IgD-negative memory B cell (primary cell): ENCODE measurements around the gene MAD1L1. TPM values are rescaled to one million over a fixed set of nuclear protein-coding genes. Genes with fewer than 3 reads are reported as not detected.

Experiments
- H3K27ac Mint-ChIP-seq, 3 donors: one replicate each; pipeline ENCODE4 v1.8.0; 2020 to 2022; ENCODE audit warnings: mild to moderate bottlenecking in 3 of 3, mixed read lengths in 3 of 3, moderate library complexity in 1 of 3
- H3K27me3 Mint-ChIP-seq: one replicate; pipeline ENCODE4 v1.8.0; 2021; ENCODE audit warnings: mixed read lengths
- H3K36me3 Mint-ChIP-seq: one replicate; pipeline ENCODE4 v1.8.0; 2020; ENCODE audit warnings: mild to moderate bottlenecking, mixed read lengths
- H3K4me1 Mint-ChIP-seq, 3 donors: one replicate each; pipeline ENCODE4 v1.8.0; 2020 to 2022; ENCODE audit warnings: mixed read lengths in 3 of 3, mild to moderate bottlenecking in 1 of 3
- H3K4me3 Mint-ChIP-seq, 4 donors: one replicate each; pipeline ENCODE4 v1.8.0; 2020 to 2022; ENCODE audit warnings: mild to moderate bottlenecking in 4 of 4, mixed read lengths in 4 of 4, moderate library complexity in 3 of 4
- H3K9me3 Mint-ChIP-seq, 3 donors: one replicate each; pipeline ENCODE4 v1.8.0; 2020 to 2021; ENCODE audit warnings: mixed read lengths in 3 of 3, mild to moderate bottlenecking in 1 of 3
- polyA plus RNA-seq: library from polyadenylated mRNA; unstranded; fragments of 300-500 nt; fragmentation: Illumina TruSeq; gene quantifications from one replicate; pipeline ENCODE4 v1.2.3, GENCODE V29; 2021

MAD1L1 gene
- polyA plus RNA-seq, 1 donor from 2014 or later = 133 TPM

- Mint-ChIP-seq H3K4me3 (peak overlapping the region; percentile 40 to 87 (median 56)), H3K4me1 (peaks cover 23 to 30% (median 25%) of the 10 kb centered on the region in 3 donors), H3K9me3 (no peaks in the 10 kb centered on the region), H3K36me3 (no peaks in the 10 kb centered on the region), H3K27me3 (no peaks in the 10 kb centered on the region), H3K27ac (peak overlapping the region in 2 of 3 donors; percentile 46 to 91)
Measured at GRCh38 chr7:2112261-2113198, 120.2 kb downstream of the MAD1L1 start.

DNA sequence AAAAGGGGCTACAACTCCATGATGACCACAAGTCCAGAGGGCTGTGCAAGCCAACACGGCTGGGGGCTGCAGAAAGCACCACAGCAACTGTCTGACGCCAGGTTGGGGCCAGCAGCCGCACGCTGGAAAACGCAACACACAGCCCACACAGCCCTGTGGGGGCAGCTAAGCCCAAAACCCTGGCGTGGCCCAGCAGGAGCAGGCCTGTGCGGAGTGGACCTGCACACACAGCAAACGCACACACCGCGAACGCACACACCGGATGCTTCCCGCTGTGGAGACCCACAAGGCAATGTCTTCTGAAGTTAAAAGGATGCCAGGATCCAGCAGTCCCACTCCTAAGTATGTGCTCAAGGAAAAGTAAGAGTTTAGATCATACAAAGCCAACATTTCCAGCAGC is 121.2 kb downstream of the MAD1L1 start:
- Mint-ChIP-seq H3K9me3 (no peaks in the 10 kb centered on the region), H3K36me3 (no peaks in the 10 kb centered on the region), H3K4me1 (peaks cover 22 to 30% (median 25%) of the 10 kb centered on the region in 3 donors), H3K4me3 (peak overlapping the region in 2 of 4 donors; percentile 14 to 87), H3K27ac (no peak overlapping the region), H3K27me3 (no peaks in the 10 kb centered on the region)

GRCh38 chr7:2110610-2111396 is 121.9 kb downstream of the MAD1L1 start:
- Mint-ChIP-seq H3K9me3 (no peaks in the 10 kb centered on the region), H3K27ac (peak overlapping the region in 1 of 3 donors; percentile 81), H3K27me3 (no peaks in the 10 kb centered on the region), H3K4me3 (peak overlapping the region in 3 of 4 donors; percentile 57 to 71 (median 60)), H3K4me1 (peaks cover 21 to 30% (median 25%) of the 10 kb centered on the region in 3 donors), H3K36me3 (no peaks in the 10 kb centered on the region)

DNA sequence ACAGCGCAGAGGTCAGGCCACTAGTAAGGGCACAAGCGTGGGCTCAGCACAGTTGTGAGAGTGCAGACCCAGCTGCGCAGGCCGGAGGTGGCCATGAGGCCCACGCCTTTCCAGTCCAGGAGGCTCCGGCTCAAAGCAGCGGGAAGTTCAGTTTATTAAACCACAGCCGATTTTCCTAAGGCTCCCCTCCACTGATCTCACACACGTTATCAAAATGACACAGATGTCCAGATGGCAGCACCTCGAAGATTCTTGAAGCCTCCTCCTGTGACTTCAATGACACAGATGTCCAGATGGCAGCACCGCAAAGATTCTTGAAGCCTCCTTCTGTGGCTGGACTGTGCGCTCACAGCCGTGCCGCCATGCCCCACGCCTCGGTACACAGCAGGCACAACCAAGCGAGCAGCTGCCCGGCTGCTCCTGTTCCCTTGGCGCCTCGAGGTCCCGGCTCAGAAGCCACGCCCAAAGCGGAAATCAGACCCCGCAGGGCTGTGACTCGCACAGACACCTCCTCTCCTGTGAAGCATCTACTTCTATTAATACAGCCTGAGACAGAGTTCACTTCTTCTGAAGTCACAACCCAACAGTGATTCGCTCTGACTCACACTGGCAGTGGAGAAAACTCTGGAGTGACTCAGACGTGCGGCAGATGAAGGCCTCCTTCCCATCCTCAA is 122.7 kb downstream of the MAD1L1 start:
- peaks cover 21 to 30% (median 25%) of the 10 kb centered on the region in 3 donors for H3K4me1 Mint-ChIP-seq

GRCh38 chr7:2109251-2109872 is 123.4 kb downstream of the MAD1L1 start:
- H3K27ac Mint-ChIP-seq = peak overlapping the region in 1 of 3 donors; percentile 81
- peak overlapping the region in 3 of 4 donors; percentile 33 to 60 (median 58) for H3K4me3 Mint-ChIP-seq
- H3K4me1 Mint-ChIP-seq = peaks cover 23 to 35% (median 25%) of the 10 kb centered on the region in 3 donors
- H3K27me3 Mint-ChIP-seq = no peaks in the 10 kb centered on the region
- H3K36me3 Mint-ChIP-seq = no peaks in the 10 kb centered on the region
- no peaks in the 10 kb centered on the region for H3K9me3 Mint-ChIP-seq

More for the DNA sequence above, 122.7 kb downstream of the MAD1L1 start:
- Mint-ChIP-seq H3K27ac (peak overlapping the region in 1 of 3 donors; percentile 81), H3K4me3 (peak overlapping the region; percentile 57 to 81 (median 59)), H3K36me3 (no peaks in the 10 kb centered on the region), H3K27me3 (no peaks in the 10 kb centered on the region), H3K9me3 (no peaks in the 10 kb centered on the region)

- no peak overlapping the region for H3K27ac Mint-ChIP-seq
- no peaks in the 10 kb centered on the region for H3K36me3 Mint-ChIP-seq
- H3K9me3 Mint-ChIP-seq = no peaks in the 10 kb centered on the region
- H3K4me3 Mint-ChIP-seq = no peak overlapping the region
- H3K4me1 Mint-ChIP-seq = peaks cover 23 to 37% (median 25%) of the 10 kb centered on the region in 3 donors
- H3K27me3 Mint-ChIP-seq = no peaks in the 10 kb centered on the region
Measured at GRCh38 chr7:2108501-2109250, 124.1 kb downstream of the MAD1L1 start.

GRCh38 chr7:2108071-2108455 is 124.7 kb downstream of the MAD1L1 start:
- Mint-ChIP-seq H3K4me1 (peaks cover 21 to 39% (median 25%) of the 10 kb centered on the region in 3 donors), H3K9me3 (no peaks in the 10 kb centered on the region), H3K27ac (no peak overlapping the region), H3K4me3 (no peak overlapping the region), H3K36me3 (no peaks in the 10 kb centered on the region), H3K27me3 (no peaks in the 10 kb centered on the region)

DNA sequence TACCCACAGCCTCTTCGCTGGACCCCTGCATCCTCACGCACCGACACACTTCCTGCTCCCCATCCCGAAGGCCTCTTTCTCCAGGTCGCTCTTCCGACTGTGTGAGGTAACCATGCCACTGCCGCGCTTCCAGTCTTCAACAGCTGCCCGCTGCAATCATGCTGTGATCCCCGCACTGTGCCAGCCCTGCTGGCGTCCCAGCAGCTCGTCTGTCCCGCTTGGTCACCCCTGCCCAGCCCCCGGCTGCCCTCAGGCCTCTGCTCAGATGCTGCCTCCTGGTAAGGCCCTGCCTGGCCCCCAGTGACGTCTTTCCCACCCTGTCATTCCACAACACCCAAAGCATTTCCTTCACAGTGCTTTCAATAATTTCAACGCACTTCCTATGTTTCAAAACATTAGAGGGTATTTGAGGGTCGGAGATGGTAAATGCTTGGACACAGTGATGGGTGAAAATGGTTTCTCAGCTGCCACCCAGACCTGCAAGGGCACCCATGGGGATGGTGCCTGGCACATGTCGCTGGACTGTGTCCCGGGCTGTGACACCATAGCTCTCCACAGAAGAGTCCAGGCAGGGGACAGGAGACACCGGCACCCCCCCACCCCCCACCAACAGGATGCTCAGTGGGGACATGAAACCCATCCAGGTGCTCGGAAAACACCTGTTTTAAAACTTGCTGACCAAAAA is 125.2 kb downstream of the MAD1L1 start:
- no peaks in the 10 kb centered on the region for H3K27me3 Mint-ChIP-seq
- no peak overlapping the region for H3K4me3 Mint-ChIP-seq
- H3K9me3 Mint-ChIP-seq = no peaks in the 10 kb centered on the region
- no peak overlapping the region for H3K27ac Mint-ChIP-seq
- no peaks in the 10 kb centered on the region for H3K36me3 Mint-ChIP-seq
- H3K4me1 Mint-ChIP-seq = peaks cover 18 to 36% (median 25%) of the 10 kb centered on the region in 3 donors

- Mint-ChIP-seq H3K36me3 (no peaks in the 10 kb centered on the region), H3K4me3 (no peak overlapping the region), H3K9me3 (peaks cover 0 to 2% (median 0%) of the 10 kb centered on the region in 3 donors), H3K4me1 (peaks cover 16 to 30% (median 18%) of the 10 kb centered on the region in 3 donors), H3K27me3 (no peaks in the 10 kb centered on the region), H3K27ac (peak overlapping the region in 1 of 3 donors; percentile 39)
Measured at GRCh38 chr7:2106924-2107323, 125.8 kb downstream of the MAD1L1 start.

- no peak overlapping the region for H3K4me3 Mint-ChIP-seq
- peaks cover 16 to 28% (median 18%) of the 10 kb centered on the region in 3 donors for H3K4me1 Mint-ChIP-seq
- H3K36me3 Mint-ChIP-seq = no peaks in the 10 kb centered on the region
- no peaks in the 10 kb centered on the region for H3K27me3 Mint-ChIP-seq
- H3K9me3 Mint-ChIP-seq = peaks cover 0 to 2% (median 0%) of the 10 kb centered on the region in 3 donors
- peak overlapping the region in 1 of 3 donors; percentile 39 for H3K27ac Mint-ChIP-seq
Measured at GRCh38 chr7:2106440-2106839, 126.3 kb downstream of the MAD1L1 start.

- Mint-ChIP-seq H3K9me3 (peaks cover 0 to 2% (median 0%) of the 10 kb centered on the region in 3 donors), H3K27ac (no peak overlapping the region), H3K4me1 (peaks cover 16 to 25% (median 18%) of the 10 kb centered on the region in 3 donors), H3K36me3 (no peaks in the 10 kb centered on the region), H3K27me3 (no peaks in the 10 kb centered on the region), H3K4me3 (no peak overlapping the region)
Measured at GRCh38 chr7:2105917-2106316, 126.8 kb downstream of the MAD1L1 start.

DNA sequence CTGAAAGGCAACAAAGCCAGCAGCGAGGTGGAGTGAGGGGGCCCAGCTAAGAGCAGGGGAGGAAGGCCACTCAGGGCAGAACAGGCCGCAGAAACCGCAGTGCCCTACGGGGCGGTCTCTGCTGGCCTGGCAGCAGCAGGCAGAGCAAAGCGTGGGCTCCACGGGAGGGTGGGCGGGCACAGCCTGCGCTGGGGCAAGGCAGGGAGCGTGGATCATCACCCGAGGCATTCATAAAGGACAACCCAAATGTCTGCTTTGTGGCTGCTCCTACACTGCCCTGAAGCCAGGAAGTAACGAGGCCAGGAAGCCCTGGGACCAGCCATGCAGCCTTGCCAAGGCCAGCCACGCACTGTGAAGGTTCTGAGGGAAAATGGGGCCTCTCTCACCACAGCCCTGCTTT is 127.5 kb downstream of the MAD1L1 start:
- Mint-ChIP-seq H3K4me3 (no peak overlapping the region), H3K27ac (peak overlapping the region in 1 of 3 donors; percentile 53), H3K27me3 (no peaks in the 10 kb centered on the region), H3K9me3 (peaks cover 0 to 2% (median 0%) of the 10 kb centered on the region in 3 donors), H3K4me1 (peaks cover 15 to 21% (median 17%) of the 10 kb centered on the region in 3 donors), H3K36me3 (no peaks in the 10 kb centered on the region)

DNA sequence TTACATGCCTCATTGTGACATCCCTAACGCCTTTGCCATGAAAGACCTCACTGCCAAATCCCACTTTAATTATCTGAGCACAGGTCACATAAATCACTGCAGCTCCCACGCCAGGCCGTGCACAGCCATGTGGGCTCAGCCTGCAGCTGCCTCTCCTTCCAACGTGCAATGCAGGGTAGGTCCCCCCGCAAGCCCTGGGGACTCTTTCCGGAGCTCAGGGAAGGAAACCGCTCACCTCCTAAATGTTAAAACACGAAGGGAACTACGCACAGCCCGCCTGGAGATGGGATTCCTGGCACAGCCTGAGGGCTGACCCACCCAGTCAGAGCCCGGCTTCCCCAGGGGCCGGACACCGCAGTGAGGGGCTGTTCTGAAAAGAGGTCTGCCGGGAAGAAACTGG is 128.0 kb downstream of the MAD1L1 start:
- Mint-ChIP-seq H3K27ac (peak overlapping the region in 2 of 3 donors; percentile 7 to 53), H3K9me3 (peaks cover 0 to 2% (median 0%) of the 10 kb centered on the region in 3 donors), H3K36me3 (no peaks in the 10 kb centered on the region), H3K4me1 (peaks cover 15 to 21% (median 18%) of the 10 kb centered on the region in 3 donors), H3K4me3 (peak overlapping the region in 1 of 4 donors; percentile 84), H3K27me3 (no peaks in the 10 kb centered on the region)
